OCI-LY7 (cell line): ENCODE data around the gene PWP2.
"Not testable (repeated sequence)": the region's sequence is repeated elsewhere in the genome, so short reads cannot be mapped to it uniquely, and the experiment has no call there.

ENCODE experiments used
- CTCF ChIP-seq: fragments of 200-600 bp; sonication (generic); conservative IDR thresholded peaks from 2 replicates; pipeline ENCODE4 v1.5.1; 2014; ENCODE audit warnings: mild to moderate bottlenecking, antibody characterized with exemption, low read length, moderate library complexity, mixed read lengths
- EZH2phosphoT487 ChIP-seq: fragments of 200-600 bp; sonication (generic); IDR thresholded peaks from 2 replicates; pipeline ENCODE4 v1.6.1; 2018; ENCODE audit warnings: low read depth, borderline replicate concordance, mild to moderate bottlenecking, mixed run types, antibody characterized with exemption, low read length, moderate library complexity, mixed read lengths

GRCh38 chr21:44142470-44142869 is 35.3 kb downstream of the PWP2 start:
- TF ChIP-seq CTCF, EZH2phosphoT487: not testable (repeated sequence)
